DOHH2 (cell line): ENCODE results near the gene FXYD3.

Experiments
- H3F3A ChIP-seq: fragments of 200-600 bp; sonication (generic), shearing (Covaris generic); 2 replicates; pipeline ENCODE4 v1.6.0; 2016; ENCODE audit warnings: antibody characterized with exemption, mild to moderate bottlenecking; ENCODE audit not compliant: control insufficient read depth, insufficient read depth
- H3K27ac ChIP-seq: fragments of 200-600 bp; sonication (generic); 2 replicates; pipeline ENCODE4 v1.5.1; 2014; ENCODE audit warnings: low read depth, mild to moderate bottlenecking, low read length, moderate library complexity
- H3K27me3 ChIP-seq: fragments of 200-600 bp; sonication (generic); 2 replicates; pipeline ENCODE4 v1.6.1; 2014; ENCODE audit warnings: mild to moderate bottlenecking, low read length, mixed read lengths; ENCODE audit not compliant: control insufficient read depth
- H3K36me3 ChIP-seq: fragments of 200-600 bp; sonication (generic); 2 replicates; pipeline ENCODE4 v1.6.1; 2014; ENCODE audit warnings: mild to moderate bottlenecking, low read length, moderate library complexity, mixed read lengths; ENCODE audit not compliant: control insufficient read depth
- H3K4me1 ChIP-seq: fragments of 200-600 bp; sonication (generic); 2 replicates; pipeline ENCODE4 v1.6.1; 2014; ENCODE audit warnings: mild to moderate bottlenecking, low read length, mixed read lengths; ENCODE audit not compliant: control insufficient read depth
- H3K4me2 ChIP-seq: fragments of 200-600 bp; sonication (generic); 2 replicates; pipeline ENCODE4 v1.6.0; 2014; ENCODE audit warnings: mild to moderate bottlenecking, low read length, moderate library complexity
- H3K4me3 ChIP-seq: fragments of 200-600 bp; sonication (generic); 2 replicates; pipeline ENCODE4 v1.5.1; 2014; ENCODE audit warnings: mild to moderate bottlenecking, low read length, mixed read lengths
- H3K79me2 ChIP-seq: fragments of 200-600 bp; sonication (generic); 2 replicates; pipeline ENCODE4 v1.6.1; 2014; ENCODE audit warnings: mild to moderate bottlenecking, low read length, mixed read lengths; ENCODE audit not compliant: control insufficient read depth
- H3K9me2 ChIP-seq: fragments of 200-600 bp; sonication (generic); replicated peaks from 2 replicates; pipeline ENCODE4 v1.6.1; 2014; ENCODE audit warnings: mild to moderate bottlenecking, low read length, mixed read lengths; ENCODE audit not compliant: control insufficient read depth
- H3K9me3 ChIP-seq: fragments of 200-600 bp; sonication (generic); 2 replicates; pipeline ENCODE4 v1.6.1; 2014; ENCODE audit warnings: antibody characterized with exemption, low read length, mixed read lengths; ENCODE audit not compliant: control insufficient read depth, insufficient read depth
- H4K20me1 ChIP-seq: fragments of 200-600 bp; sonication (generic); 2 replicates; pipeline ENCODE4 v1.6.0; 2014; ENCODE audit warnings: low read depth, mild to moderate bottlenecking, antibody characterized with exemption, low read length, moderate library complexity; ENCODE audit not compliant: control insufficient read depth, insufficient read depth
- CTCF ChIP-seq: fragments of 200-600 bp; sonication (generic); IDR thresholded peaks from one replicate; pipeline ENCODE4 v1.5.1; 2014; ENCODE audit warnings: antibody characterized with exemption, mild to moderate bottlenecking, low read depth, low read length; ENCODE audit not compliant: poor library complexity, severe bottlenecking
- EZH2phosphoT487 ChIP-seq: fragments of 200-600 bp; sonication (generic); IDR thresholded peaks from 2 replicates; pipeline ENCODE4 v1.6.1; 2017; ENCODE audit warnings: borderline replicate concordance, mild to moderate bottlenecking, antibody characterized with exemption, low read length, moderate library complexity, mixed read lengths

The FXYD3 gene

GRCh38 chr19:35068941-35069634 lies 46.5 kb upstream of the FXYD3 start:
- Histone ChIP-seq H4K20me1 (no peaks in the 10 kb centered on the region), H3K27me3 (peaks cover under 1% of the 10 kb centered on the region; the same call in 1 of the 2 replicates), H3K4me1 (peaks cover 26% of the 10 kb centered on the region), H3K9me3 (no peaks in the 10 kb centered on the region), H3K4me3 (no peak overlapping the region), H3K27ac (no peak overlapping the region), H3K4me2 (0 out of 2 replicates have a peak overlapping the region, but pooled peaks have one; percentile 16), H3F3A (0 out of 2 replicates have a peak, but pooled peaks cover 3% of the 10 kb centered on the region), H3K79me2 (no peaks in the 10 kb centered on the region), H3K36me3 (no peaks in the 10 kb centered on the region), H3K9me2 (no peaks in the 10 kb centered on the region)
- TF ChIP-seq CTCF (no peak), EZH2phosphoT487 (no peak)

DNA sequence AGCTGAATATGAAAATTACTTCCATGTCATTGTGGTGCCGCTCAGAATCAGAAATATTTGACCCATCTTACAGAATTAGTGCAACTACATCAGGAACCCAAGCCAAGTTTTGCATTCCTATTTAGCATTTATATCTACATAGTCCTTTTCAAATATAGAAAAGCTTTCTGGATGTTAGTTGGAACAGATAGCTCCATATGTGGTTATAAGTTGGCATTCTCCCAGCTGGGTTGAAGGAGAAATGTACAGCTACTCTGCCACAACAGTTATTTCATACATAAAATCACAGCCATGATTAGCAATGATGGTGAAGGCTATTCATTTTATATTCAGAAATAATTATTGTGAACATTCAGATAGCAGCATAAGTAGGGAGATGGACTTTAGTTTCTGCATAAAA lies 45.9 kb upstream of the FXYD3 start:
- H3K36me3 ChIP-seq = no peaks in the 10 kb centered on the region
- no peaks in the 10 kb centered on the region for H4K20me1 ChIP-seq
- no peaks in the 10 kb centered on the region for H3K9me2 ChIP-seq
- H3K27ac ChIP-seq = no peak overlapping the region
- no peaks in the 10 kb centered on the region for H3K27me3 ChIP-seq
- no peaks in the 10 kb centered on the region for H3K79me2 ChIP-seq
- H3K4me3 ChIP-seq = no peak overlapping the region
- H3K9me3 ChIP-seq = no peaks in the 10 kb centered on the region
- peaks cover 31% of the 10 kb centered on the region for H3K4me1 ChIP-seq
- H3K4me2 ChIP-seq = 0 out of 2 replicates have a peak overlapping the region, but pooled peaks have one; percentile 16
- TF ChIP-seq CTCF (no peak), EZH2phosphoT487 (no peak)
- 0 out of 2 replicates have a peak, but pooled peaks cover 3% of the 10 kb centered on the region for H3F3A ChIP-seq

DNA sequence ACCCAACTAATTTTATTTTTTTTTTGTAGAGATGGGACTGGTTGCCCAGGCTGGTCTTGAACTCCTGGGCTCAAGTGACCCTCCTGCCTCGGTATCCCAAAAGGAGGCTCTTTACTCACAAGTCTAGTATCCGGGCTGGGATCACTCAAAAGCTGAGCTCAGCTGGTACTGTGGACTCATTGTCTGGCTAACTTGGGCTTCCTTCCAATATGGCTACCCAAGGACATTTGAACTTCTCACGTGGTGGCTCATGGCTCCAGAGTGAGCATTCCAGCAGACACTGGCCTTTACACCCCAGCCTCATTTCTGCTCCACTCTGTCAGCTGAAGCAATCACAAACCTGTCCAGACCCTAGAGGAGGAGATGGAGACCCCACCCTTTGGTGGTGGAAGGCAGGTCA lies 45.2 kb upstream of the FXYD3 start:
- Histone ChIP-seq H3K27me3 (no peaks in the 10 kb centered on the region), H3K9me2 (no peaks in the 10 kb centered on the region), H3K79me2 (no peaks in the 10 kb centered on the region), H3F3A (0 out of 2 replicates have a peak, but pooled peaks cover 3% of the 10 kb centered on the region), H3K9me3 (no peaks in the 10 kb centered on the region), H3K36me3 (no peaks in the 10 kb centered on the region), H3K27ac (no peak overlapping the region), H3K4me2 (no peak overlapping the region), H3K4me1 (peaks cover 39% of the 10 kb centered on the region), H4K20me1 (no peaks in the 10 kb centered on the region), H3K4me3 (no peak overlapping the region)
- TF ChIP-seq EZH2phosphoT487 = no peak
- no peak for TF ChIP-seq CTCF
